Lung (tissue), 12 donors: ENCODE measurements around the gene CFAP100. TPM values are rescaled to one million over a fixed set of nuclear protein-coding genes. Genes with fewer than 3 reads are reported as not detected.

Experiments
- ATAC-seq: fragments of 200-7000 bp; cut with Tn5 transposase; one replicate; pipeline ENCODE4 v1.9.1; 2020; ENCODE audit warnings: moderate number of reproducible peaks; ENCODE audit not compliant: insufficient read depth, low FRiP score
- DNase-seq, 3 donors: peaks; one replicate each; pipeline ENCODE4 v3.0.0-alpha.2; 2013 to 2017
- H3K27ac ChIP-seq, 2 donors: one replicate each; pipeline ENCODE4 v1.5.1; 2013; ENCODE audit warnings: mild to moderate bottlenecking in 2 of 2, moderate library complexity in 2 of 2, control low read depth in 1 of 2, inconsistent platforms in 1 of 2, low read depth in 1 of 2, low read length in 1 of 2
- H3K27me3 ChIP-seq, 3 donors: one replicate each; pipeline ENCODE4 v1.5.1; 2013; ENCODE audit warnings: low read length in 2 of 3; ENCODE audit not compliant: control insufficient read depth in 3 of 3, insufficient read depth in 3 of 3
- H3K36me3 ChIP-seq, 4 donors: one replicate each; pipeline ENCODE4 v1.5.1; 2013; ENCODE audit warnings: low read length in 4 of 4, mild to moderate bottlenecking in 1 of 4, moderate library complexity in 1 of 4; ENCODE audit not compliant: control insufficient read depth in 4 of 4, insufficient read depth in 4 of 4
- H3K4me1 ChIP-seq, 5 donors: one replicate each; pipeline ENCODE4 v1.5.1; 2013; ENCODE audit warnings: low read length in 5 of 5, mild to moderate bottlenecking in 2 of 5, moderate library complexity in 1 of 5; ENCODE audit not compliant: control insufficient read depth in 5 of 5, insufficient read depth in 5 of 5
- H3K4me3 ChIP-seq: one replicate; pipeline ENCODE4 v1.5.1; 2013; ENCODE audit warnings: mild to moderate bottlenecking, control low read depth, moderate library complexity
- H3K9ac ChIP-seq, 2 donors: one replicate each; pipeline ENCODE4 v1.5.1; 2013; ENCODE audit warnings: low read length in 2 of 2, control low read depth in 1 of 2; ENCODE audit not compliant: insufficient read depth in 1 of 2
- H3K9me3 ChIP-seq, 4 donors: one replicate each; pipeline ENCODE4 v1.5.1; 2013; ENCODE audit warnings: low read length in 3 of 4, mild to moderate bottlenecking in 1 of 4, moderate library complexity in 1 of 4; ENCODE audit not compliant: control insufficient read depth in 4 of 4, insufficient read depth in 3 of 4
- CTCF ChIP-seq: IDR thresholded peaks from 2 replicates; pipeline ENCODE4 v1.5.1; 2012; ENCODE audit warnings: mild to moderate bottlenecking; ENCODE audit errors: control extremely low read depth, extremely low read depth
- WGBS, 2 donors: extraction: QIAGEN DNeasy Blood & Tissue Kit; methylation state at CpG; one replicate each; pipeline ENCODE4 v1.1.7; 2013; 5-methylcytosine and 5-hydroxymethylcytosine counted together
- polyA plus RNA-seq, 2 donors: library from polyadenylated mRNA; stranded (reverse); fragments of 200-250 nt; gene quantifications; one replicate each; pipeline ENCODE4 v1.2.1, GENCODE V29; 2013
- total RNA-seq, 2 donors: library from RNA; depleted of rRNA in 1 of 2; stranded (reverse); fragments of >200 nt in 1 of 2; gene quantifications; one replicate each; pipeline ENCODE4 v1.2.1, GENCODE V29; 2014 to 2021
- donor health status: control.
- donor health status: control.
- donor health status: Bipolar disorder and iron deficiency.
- donor health status: healthy.
- donor health status: DM: yes; HTN: yes; CAD: no.

Gene CFAP100
- total and polyA plus RNA-seq, 4 donors = 7.7 to 31.9 (median 11.5) TPM

- H3K36me3 ChIP-seq = no peaks in the 10 kb centered on the region
- H3K9ac ChIP-seq = no peak overlapping the region
- no peak overlapping the region for H3K4me3 ChIP-seq
- ATAC-seq (no peak), DNase-seq (no peak)
- no peak overlapping the region for H3K27ac ChIP-seq
- H3K9me3 ChIP-seq = peaks cover 0 to 11% (median 4%) of the 10 kb centered on the region in 4 donors
- 83 to 94% methylated on average over 8 of the region's 8 CpGs for WGBS, 2 donors
- TF ChIP-seq CTCF = no peak
- H3K4me1 ChIP-seq = no peaks in the 10 kb centered on the region
- peaks cover 0 to under 1% (median 0%) of the 10 kb centered on the region in 3 donors for H3K27me3 ChIP-seq
Measured at GRCh38 chr3:126422121-126422520, 27.4 kb downstream of the CFAP100 start.

GRCh38 chr3:126422571-126423091 lies 27.9 kb downstream of the CFAP100 start:
- H3K4me3 ChIP-seq = no peak overlapping the region
- H3K9ac ChIP-seq = no peak overlapping the region
- no peak for DNase-seq
- WGBS, 2 donors = 83 to 86% methylated on average over 4 of the region's 4 CpGs
- peaks cover 0 to 11% (median 4%) of the 10 kb centered on the region in 4 donors for H3K9me3 ChIP-seq
- H3K36me3 ChIP-seq = no peaks in the 10 kb centered on the region
- H3K27me3 ChIP-seq = no peaks in the 10 kb centered on the region
- H3K27ac ChIP-seq = no peak overlapping the region
- ATAC-seq = no peak
- H3K4me1 ChIP-seq = no peaks in the 10 kb centered on the region
- no peak for TF ChIP-seq CTCF

GRCh38 chr3:126423191-126424038 lies 28.7 kb downstream of the CFAP100 start:
- H3K27me3 ChIP-seq = no peaks in the 10 kb centered on the region
- WGBS, 2 donors = 84 to 90% methylated on average over 26 of the region's 26 CpGs
- no peak overlapping the region for H3K9ac ChIP-seq
- H3K36me3 ChIP-seq = no peaks in the 10 kb centered on the region
- DNase-seq = no peak
- no peaks in the 10 kb centered on the region for H3K4me1 ChIP-seq
- H3K9me3 ChIP-seq = peaks cover 0 to 11% (median 5%) of the 10 kb centered on the region in 4 donors
- H3K4me3 ChIP-seq = no peak overlapping the region
- ATAC-seq = no peak
- H3K27ac ChIP-seq = no peak overlapping the region
- no peak for TF ChIP-seq CTCF
